ENCODE results near the gene IQSEC1. TPM values are rescaled to one million over a fixed set of nuclear protein-coding genes. Genes with fewer than 3 reads are reported as not detected.

Gene IQSEC1
- total RNA-seq, 1 donor from 2014 or later = 41.7 TPM

- H3K4me3 Mint-ChIP-seq = no peak overlapping the region
- H3K4me1 Mint-ChIP-seq = no peaks in the 10 kb centered on the region
- no peak for TF ChIP-seq CTCF (IDR thresholded peaks at IDR 0.05; ENCODE audit: unreplicated experiment)
- H3K27ac Mint-ChIP-seq = no peak overlapping the region
- H3K9me3 Mint-ChIP-seq = no peaks in the 10 kb centered on the region
- H3K36me3 Mint-ChIP-seq = no peaks in the 10 kb centered on the region
- peaks cover 4% of the 10 kb centered on the region for H3K27me3 Mint-ChIP-seq (ENCODE audit: low read depth)
- DNase-seq (ENCODE audit: low spot score in 2 of 2, unreplicated experiment in 2 of 2) = no peak
Observed at GRCh38 chr3:13085081-13085845, 12.0 kb upstream of the IQSEC1 start.

GRCh38 chr3:13083898-13084297, 10.7 kb upstream of the IQSEC1 start:
- Mint-ChIP-seq H3K4me1 (no peaks in the 10 kb centered on the region), H3K36me3 (no peaks in the 10 kb centered on the region), H3K4me3 (no peak overlapping the region), H3K27me3 (ENCODE audit: low read depth) (peaks cover 11% of the 10 kb centered on the region), H3K27ac (no peak overlapping the region), H3K9me3 (no peaks in the 10 kb centered on the region)
- no peak for DNase-seq (ENCODE audit: low spot score in 2 of 2, unreplicated experiment in 2 of 2)
- no peak for TF ChIP-seq CTCF (IDR thresholded peaks at IDR 0.05; ENCODE audit: unreplicated experiment)

DNA sequence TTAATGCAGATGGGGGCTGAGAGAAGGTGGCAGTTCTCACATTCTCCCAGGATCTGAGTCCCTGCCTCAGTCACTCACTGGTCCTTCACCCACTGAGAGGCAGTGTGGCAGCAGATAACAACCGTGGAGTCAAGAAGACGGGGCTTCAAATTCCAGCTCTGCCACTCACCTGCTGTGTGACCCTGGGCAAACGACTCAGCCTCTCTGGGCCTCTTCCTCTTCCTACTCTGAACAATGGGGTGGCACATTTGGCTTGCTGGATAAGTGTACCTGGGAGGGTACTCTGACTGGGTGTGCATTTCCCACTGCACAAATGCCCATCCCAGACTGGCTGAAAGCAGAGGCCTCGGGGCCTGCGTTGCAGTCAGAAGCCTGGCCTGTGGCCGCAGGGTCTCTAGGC, 10.0 kb upstream of the IQSEC1 start:
- no peak overlapping the region for H3K4me3 Mint-ChIP-seq
- H3K27me3 Mint-ChIP-seq (ENCODE audit: low read depth) = peaks cover 11% of the 10 kb centered on the region
- H3K27ac Mint-ChIP-seq = no peak overlapping the region
- no peaks in the 10 kb centered on the region for H3K36me3 Mint-ChIP-seq
- H3K4me1 Mint-ChIP-seq = no peaks in the 10 kb centered on the region
- no peak for DNase-seq (ENCODE audit: low spot score in 2 of 2, unreplicated experiment in 2 of 2)
- TF ChIP-seq CTCF (IDR thresholded peaks at IDR 0.05; ENCODE audit: unreplicated experiment) = no peak
- H3K9me3 Mint-ChIP-seq = no peaks in the 10 kb centered on the region

GRCh38 chr3:13082677-13083076, 9.4 kb upstream of the IQSEC1 start:
- Mint-ChIP-seq H3K9me3 (no peaks in the 10 kb centered on the region), H3K36me3 (no peaks in the 10 kb centered on the region), H3K4me3 (no peak overlapping the region), H3K4me1 (no peaks in the 10 kb centered on the region), H3K27ac (no peak overlapping the region), H3K27me3 (ENCODE audit: low read depth) (peaks cover 15% of the 10 kb centered on the region)
- no peak for TF ChIP-seq CTCF (IDR thresholded peaks at IDR 0.05; ENCODE audit: unreplicated experiment)
- no peak for DNase-seq (ENCODE audit: low spot score in 2 of 2, unreplicated experiment in 2 of 2)

DNA sequence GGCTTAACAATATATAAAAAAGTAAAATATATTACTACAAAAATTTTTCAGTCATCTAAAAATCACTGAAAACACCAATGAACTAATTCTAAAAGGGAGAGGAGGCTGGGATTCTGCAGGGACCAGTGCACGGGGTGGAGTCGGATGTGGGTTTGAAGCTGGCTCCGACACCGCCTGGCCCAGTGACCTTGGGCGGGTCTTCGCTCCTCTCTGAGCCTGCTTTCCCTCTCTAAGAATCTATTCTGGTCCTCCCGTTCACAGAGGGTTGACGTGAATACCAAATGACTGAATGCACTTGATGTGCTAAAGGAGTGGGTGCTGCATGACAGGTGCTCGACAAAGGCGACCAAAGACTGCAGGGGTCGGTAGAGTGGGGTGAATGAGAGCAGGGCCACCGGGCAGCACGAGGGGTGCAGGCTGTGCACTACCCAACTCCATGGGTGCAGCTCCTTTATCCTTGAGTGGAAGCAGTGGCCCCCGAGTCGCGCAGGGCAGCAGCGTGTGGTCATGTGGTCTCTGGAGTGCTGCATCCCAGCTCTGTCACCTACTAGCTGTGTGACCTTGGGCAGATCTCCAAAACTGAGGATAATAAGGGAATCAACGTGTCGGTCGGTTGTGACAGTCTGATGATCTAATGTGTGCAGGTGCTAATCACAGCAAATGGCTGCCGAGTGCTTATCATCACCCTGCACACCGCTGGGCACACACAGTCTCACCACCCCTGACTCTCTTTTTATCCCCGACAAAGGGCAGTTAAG, 8.6 kb upstream of the IQSEC1 start:
- TF ChIP-seq CTCF (IDR thresholded peaks at IDR 0.05; ENCODE audit: unreplicated experiment) = no peak
- H3K27ac Mint-ChIP-seq = no peak overlapping the region

More for the DNA sequence above, 8.6 kb upstream of the IQSEC1 start:
- Mint-ChIP-seq H3K4me1 (no peaks in the 10 kb centered on the region), H3K9me3 (no peaks in the 10 kb centered on the region), H3K36me3 (no peaks in the 10 kb centered on the region), H3K27me3 (ENCODE audit: low read depth) (peaks cover 23% of the 10 kb centered on the region), H3K4me3 (no peak overlapping the region)
- no peak for DNase-seq (ENCODE audit: low spot score in 2 of 2, unreplicated experiment in 2 of 2)

All from mesothelial cell of epicardium (in vitro differentiated cells).